ENCODE data around the gene VAT1. TPM values are rescaled to one million over a fixed set of nuclear protein-coding genes. Genes with fewer than 3 reads are reported as not detected.
A peak's percentile ranks its signal among the peaks of the same experiment; 100 is the strongest.

Gene VAT1
- total RNA-seq, 1 donor from 2014 or later: 115 TPM

GRCh38 chr17:43042025-43042628 is 19.9 kb upstream of the VAT1 start:
- Mint-ChIP-seq H3K9me3 (no peaks in the 10 kb centered on the region), H3K36me3 (ENCODE audit: low read depth) (no peaks in the 10 kb centered on the region), H3K27me3 (ENCODE audit: low read depth) (no peaks in the 10 kb centered on the region), H3K4me3 (no peak overlapping the region), H3K27ac (ENCODE audit: unreplicated experiment) (peak overlapping the region; percentile 95), H3K4me1 (peaks cover 36% of the 10 kb centered on the region)
- no peak for TF ChIP-seq CTCF (conservative IDR thresholded peaks at IDR 0.05)
- no peak for DNase-seq (ENCODE audit: low read depth, low spot score)

GRCh38 chr17:43040655-43041054 is 18.5 kb upstream of the VAT1 start:
- H3K9me3 Mint-ChIP-seq: no peaks in the 10 kb centered on the region
- H3K36me3 Mint-ChIP-seq (ENCODE audit: low read depth): no peaks in the 10 kb centered on the region
- TF ChIP-seq CTCF (conservative IDR thresholded peaks at IDR 0.05): no peak
- H3K4me3 Mint-ChIP-seq: no peak overlapping the region
- no peak for DNase-seq (ENCODE audit: low read depth, low spot score)
- H3K4me1 Mint-ChIP-seq: peaks cover 47% of the 10 kb centered on the region
- H3K27ac Mint-ChIP-seq (ENCODE audit: unreplicated experiment): peak overlapping the region; percentile 86
- no peaks in the 10 kb centered on the region for H3K27me3 Mint-ChIP-seq (ENCODE audit: low read depth)

GRCh38 chr17:43039646-43040045 is 17.5 kb upstream of the VAT1 start:
- Mint-ChIP-seq H3K36me3 (ENCODE audit: low read depth) (no peaks in the 10 kb centered on the region), H3K9me3 (no peaks in the 10 kb centered on the region), H3K27me3 (ENCODE audit: low read depth) (no peaks in the 10 kb centered on the region), H3K4me1 (peaks cover 57% of the 10 kb centered on the region), H3K27ac (ENCODE audit: unreplicated experiment) (no peak overlapping the region), H3K4me3 (no peak overlapping the region)
- no peak for DNase-seq (ENCODE audit: low read depth, low spot score)
- TF ChIP-seq CTCF (conservative IDR thresholded peaks at IDR 0.05): no peak

GRCh38 chr17:43034894-43035293 is 12.7 kb upstream of the VAT1 start:
- no peaks in the 10 kb centered on the region for H3K9me3 Mint-ChIP-seq
- no peaks in the 10 kb centered on the region for H3K36me3 Mint-ChIP-seq (ENCODE audit: low read depth)
- peaks cover 62% of the 10 kb centered on the region for H3K4me1 Mint-ChIP-seq
- H3K27ac Mint-ChIP-seq (ENCODE audit: unreplicated experiment): peak overlapping the region; percentile 83
- TF ChIP-seq CTCF (conservative IDR thresholded peaks at IDR 0.05): no peak
- DNase-seq (ENCODE audit: low read depth, low spot score): no peak
- H3K4me3 Mint-ChIP-seq: peak overlapping the region; percentile 84
- H3K27me3 Mint-ChIP-seq (ENCODE audit: low read depth): no peaks in the 10 kb centered on the region

GRCh38 chr17:43033948-43034881 is 12.0 kb upstream of the VAT1 start:
- Mint-ChIP-seq H3K36me3 (ENCODE audit: low read depth) (no peaks in the 10 kb centered on the region), H3K4me1 (peaks cover 58% of the 10 kb centered on the region), H3K9me3 (no peaks in the 10 kb centered on the region), H3K27ac (ENCODE audit: unreplicated experiment) (peak overlapping the region; percentile 83), H3K4me3 (peak overlapping the region; percentile 84), H3K27me3 (ENCODE audit: low read depth) (no peaks in the 10 kb centered on the region)
- no peak for DNase-seq (ENCODE audit: low read depth, low spot score)
- no peak for TF ChIP-seq CTCF (conservative IDR thresholded peaks at IDR 0.05)

Measured in neural crest cell (in vitro differentiated cells).